MCF 10A (cell line): Measurements from ENCODE around the gene FXYD6. TPM values are rescaled to one million over a fixed set of nuclear protein-coding genes. Genes with fewer than 3 reads are reported as not detected.

Source experiments
- BruUV-seq: library from RNA; stranded (reverse); fragments of 400-500 nt; replicated peaks from 2 replicates; lab custom pipeline; 2021; lab: Mats Ljungman, UMichigan
- CTCF ChIA-PET: fragments of 300-600 bp; sonication (Branson Sonifier 250); formaldehyde crosslinking; extraction: SDS; loops from one replicate; lab custom pipeline; 2021; ENCODE audit warnings: antibody characterized with exemption, inconsistent platforms; lab: Yijun Ruan, JAX
- POLR2A ChIA-PET: fragments of 300-600, 350-650 bp; sonication (Branson Sonifier 250); formaldehyde crosslinking; extraction: SDS; loops from one replicate; lab custom pipeline; 2020; ENCODE audit warnings: antibody characterized with exemption, inconsistent platforms; lab: Yijun Ruan, JAX
- DNase-seq: peaks from one replicate; pipeline ENCODE4 v3.0.0-alpha.2; 2018; ENCODE audit not compliant: unreplicated experiment
- H3K27ac Mint-ChIP-seq: one replicate; pipeline ENCODE4 v1.8.0; 2022; ENCODE audit warnings: mild to moderate bottlenecking, low read depth, mixed read lengths; ENCODE audit not compliant: unreplicated experiment
- H3K27me3 Mint-ChIP-seq: one replicate; pipeline ENCODE4 v1.8.0; 2022; ENCODE audit warnings: mixed read lengths; ENCODE audit not compliant: insufficient read depth, unreplicated experiment
- H3K36me3 Mint-ChIP-seq: one replicate; pipeline ENCODE4 v1.8.0; 2022; ENCODE audit warnings: mild to moderate bottlenecking, moderate library complexity, mixed read lengths; ENCODE audit not compliant: insufficient read depth, unreplicated experiment
- H3K4me1 Mint-ChIP-seq: one replicate; pipeline ENCODE4 v1.8.0; 2022; ENCODE audit warnings: mixed read lengths; ENCODE audit not compliant: insufficient read depth, unreplicated experiment
- H3K4me3 Mint-ChIP-seq: one replicate; pipeline ENCODE4 v1.8.0; 2022; ENCODE audit warnings: mild to moderate bottlenecking, moderate library complexity, mixed read lengths; ENCODE audit not compliant: unreplicated experiment
- H3K9me3 Mint-ChIP-seq: one replicate; pipeline ENCODE4 v1.8.0; 2022; ENCODE audit warnings: mixed read lengths; ENCODE audit not compliant: unreplicated experiment
- CTCF ChIP-seq: fragments of 200-600 bp; IDR thresholded peaks from one replicate; pipeline ENCODE4 v1.8.0; 2022; ENCODE audit warnings: antibody characterized with exemption, mild to moderate bottlenecking; ENCODE audit not compliant: unreplicated experiment
- intact Hi-C: fragments of 100-400 bp; cut with micrococcal nuclease; formaldehyde crosslinking; loops from 2 replicates; pipeline ENCODE4 v1.14.1; 2022
- total RNA-seq: library from RNA; stranded (reverse); gene quantifications from 2 replicates; pipeline ENCODE4 v1.2.3, GENCODE V29; 2022

Gene FXYD6
- total RNA-seq, 1 experiment from 2014 or later, result not detected

GRCh38 chr11:117870103-117870952 lies 6.1 kb downstream of the FXYD6 start:
- intact Hi-C loops, result no loop called here
- H3K27me3 Mint-ChIP-seq, result peaks cover 74% of the 10 kb centered on the region
- no peak for TF ChIP-seq CTCF
- no peak overlapping the region for H3K4me3 Mint-ChIP-seq
- POLR2A ChIA-PET, result interaction anchor here (0.7 kb wide), 1 partner anchor 7 kb away, joined by 3 read pairs; no protein-coding TSS in a partner anchor
- H3K27ac Mint-ChIP-seq, result no peak overlapping the region
- BruUV-seq, result no TSS peak
- CTCF ChIA-PET, result interaction anchor here (1.3 to 1.4 kb wide), 2 partner anchors 26 to 77 kb away, joined by 4 to 5 read pairs; no protein-coding TSS in a partner anchor
- no peak for DNase-seq
- H3K9me3 Mint-ChIP-seq, result no peaks in the 10 kb centered on the region
- H3K36me3 Mint-ChIP-seq, result no peaks in the 10 kb centered on the region
- no peaks in the 10 kb centered on the region for H3K4me1 Mint-ChIP-seq

- ChIA-PET POLR2A (interaction anchor here (0.7 kb wide), 1 partner anchor 8 kb away, joined by 3 read pairs; no protein-coding TSS in a partner anchor), CTCF (no interaction called here)
- Mint-ChIP-seq H3K27me3 (peaks cover 67% of the 10 kb centered on the region), H3K36me3 (no peaks in the 10 kb centered on the region), H3K4me1 (no peaks in the 10 kb centered on the region), H3K27ac (no peak overlapping the region), H3K4me3 (no peak overlapping the region), H3K9me3 (no peaks in the 10 kb centered on the region)
- intact Hi-C loops, result no loop called here
- DNase-seq, result no peak
- no peak for TF ChIP-seq CTCF
- no TSS peak for BruUV-seq
These were observed 6.9 kb downstream of the FXYD6 start for GRCh38 chr11:117869604-117870003.

- intact Hi-C loops, result no loop called here
- DNase-seq, result no peak
- Mint-ChIP-seq H3K9me3 (no peaks in the 10 kb centered on the region), H3K4me3 (no peak overlapping the region), H3K27me3 (peaks cover 61% of the 10 kb centered on the region), H3K36me3 (no peaks in the 10 kb centered on the region), H3K27ac (no peak overlapping the region), H3K4me1 (no peaks in the 10 kb centered on the region)
- CTCF ChIA-PET, result interaction anchor here (1.5 kb wide), 1 partner anchor 25 kb away, joined by 4 read pairs; no protein-coding TSS in a partner anchor
- TF ChIP-seq CTCF, result no peak
- BruUV-seq, result no TSS peak
- POLR2A ChIA-PET, result no interaction called here
These were observed 7.5 kb downstream of the FXYD6 start for GRCh38 chr11:117868815-117869561.

GRCh38 chr11:117868088-117868487 lies 8.4 kb downstream of the FXYD6 start:
- no peaks in the 10 kb centered on the region for H3K36me3 Mint-ChIP-seq

More at GRCh38 chr11:117868088-117868487, 8.4 kb downstream of the FXYD6 start:
- POLR2A ChIA-PET, result no interaction called here
- Mint-ChIP-seq H3K9me3 (no peaks in the 10 kb centered on the region), H3K27me3 (peaks cover 52% of the 10 kb centered on the region), H3K27ac (no peak overlapping the region), H3K4me3 (no peak overlapping the region), H3K4me1 (no peaks in the 10 kb centered on the region)
- BruUV-seq, result no TSS peak
- CTCF ChIA-PET, result interaction anchor here (1.5 kb wide), 1 partner anchor 24 kb away, joined by 4 read pairs; no protein-coding TSS in a partner anchor
- DNase-seq, result no peak
- no peak for TF ChIP-seq CTCF
- intact Hi-C loops, result no loop called here
